Endothelial cell of umbilical vein (primary cell): ENCODE measurements around the gene SAMD4A. TPM values are rescaled to one million over a fixed set of nuclear protein-coding genes. Genes with fewer than 3 reads are reported as not detected.

Source experiments
- BruUV-seq: library from RNA; stranded (reverse); fragments of 400-500 nt; replicated peaks from 2 replicates; lab custom pipeline; 2021; lab: Mats Ljungman, UMichigan
- CTCF ChIA-PET: fragments of 300-600, 350-600 bp; sonication (Branson Sonifier 250); formaldehyde crosslinking; loops from one replicate; lab custom pipeline; 2021; ENCODE audit warnings: antibody characterized with exemption, inconsistent platforms; lab: Charles Lee
- POLR2A ChIA-PET: fragments of 300-600, 350-600 bp; sonication (Branson Sonifier 250); formaldehyde crosslinking; loops from one replicate; lab custom pipeline; 2021; ENCODE audit warnings: antibody characterized with exemption, inconsistent platforms; lab: Charles Lee
- DNase-seq: peaks from one replicate; pipeline ENCODE4 v3.0.0-alpha.2; 2011; ENCODE audit warnings: low read depth, low spot score
- FAIRE-seq: peaks from 2 replicates; lab custom pipeline; 2011; peaks lifted over from hg19 to GRCh38; lab: Jason Lieb, UNC
- H2AFZ ChIP-seq: 2 replicates; pipeline ENCODE4 v1.6.0; 2012; ENCODE audit warnings: low read depth, low read length, control low read depth, inconsistent platforms
- H3K27ac ChIP-seq: 2 replicates; pipeline ENCODE4 v1.5.1; 2011; ENCODE audit warnings: low read depth, mild to moderate bottlenecking, control low read depth, low read length, moderate library complexity; ENCODE audit not compliant: insufficient read depth
- H3K27me3 ChIP-seq, 2 experiments: 2 replicates each; pipeline versions ENCODE4 v1.6.0 to v1.6.1; 2011; ENCODE audit warnings: low read length in 2 of 2, mixed read lengths in 1 of 2; ENCODE audit not compliant: control insufficient read depth in 2 of 2, insufficient read depth in 2 of 2
- H3K36me3 ChIP-seq, 2 experiments: 2 replicates in 1 of 2; 3 replicates in 1 of 2; pipeline ENCODE4 v1.5.1; 2011; ENCODE audit warnings: low read length in 2 of 2, mild to moderate bottlenecking in 1 of 2, moderate library complexity in 1 of 2; ENCODE audit not compliant: control insufficient read depth in 2 of 2, insufficient read depth in 2 of 2; ENCODE audit errors: extremely low read depth in 1 of 2
- H3K4me1 ChIP-seq: 3 replicates; pipeline ENCODE4 v1.5.1; 2011; ENCODE audit warnings: mild to moderate bottlenecking, low read length; ENCODE audit not compliant: control insufficient read depth, insufficient read depth; ENCODE audit errors: extremely low read depth
- H3K4me2 ChIP-seq: 2 replicates; pipeline ENCODE4 v1.6.1; 2011; ENCODE audit warnings: low read length, control low read depth, mixed read lengths; ENCODE audit not compliant: insufficient read depth
- H3K4me3 ChIP-seq, 3 experiments: fragments of 200-600 bp in 1 of 3; sonication (generic), shearing (Covaris generic) in 1 of 3; replicated peaks in 1 of 3; 2 replicates each; pipeline ENCODE4 v1.5.1; 2011 to 2016; ENCODE audit warnings: control low read depth in 3 of 3, low read length in 3 of 3, mild to moderate bottlenecking in 2 of 3, inconsistent platforms in 1 of 3, low read depth in 1 of 3, moderate library complexity in 1 of 3; ENCODE audit not compliant: insufficient read depth in 1 of 3
- H3K79me2 ChIP-seq: 2 replicates; pipeline ENCODE4 v1.6.0; 2012; ENCODE audit warnings: low read length, inconsistent platforms; ENCODE audit not compliant: control insufficient read depth, insufficient read depth
- H3K9ac ChIP-seq: replicated peaks from 2 replicates; pipeline ENCODE3; 2011; ENCODE audit warnings: low read length, control low read depth; ENCODE audit not compliant: insufficient read depth; ENCODE audit errors: extremely low read depth
- H3K9me1 ChIP-seq: replicated peaks from 3 replicates; pipeline ENCODE4 v1.6.0; 2011; ENCODE audit warnings: mild to moderate bottlenecking, low read length; ENCODE audit not compliant: control insufficient read depth, insufficient read depth; ENCODE audit errors: extremely low read depth
- H3K9me3 ChIP-seq: replicated peaks from 2 replicates; pipeline ENCODE4 v1.5.1; 2012; ENCODE audit warnings: low read length, inconsistent platforms; ENCODE audit not compliant: control insufficient read depth, insufficient read depth
- H4K20me1 ChIP-seq: replicated peaks from 2 replicates; pipeline ENCODE3; 2011; ENCODE audit warnings: mild to moderate bottlenecking, low read length; ENCODE audit not compliant: control insufficient read depth, insufficient read depth; ENCODE audit errors: extremely low read depth
- EZH2 ChIP-seq: IDR thresholded peaks from 2 replicates; pipeline ENCODE4 v1.6.1; 2012; ENCODE audit warnings: borderline replicate concordance, low read depth, mild to moderate bottlenecking, moderate library complexity, low read length, inconsistent platforms; ENCODE audit not compliant: severe bottlenecking
- FOS ChIP-seq: IDR thresholded peaks from 2 replicates; pipeline ENCODE4 v1.6.1; 2011; ENCODE audit warnings: mild to moderate bottlenecking, low read length, moderate library complexity, borderline replicate concordance; ENCODE audit not compliant: insufficient read depth
- GATA2 ChIP-seq: IDR thresholded peaks from 2 replicates; pipeline ENCODE4 v1.7.0; 2011; ENCODE audit warnings: low read depth, mild to moderate bottlenecking, moderate library complexity, mixed read lengths, low read length; ENCODE audit not compliant: insufficient read length, insufficient read depth
- JUN ChIP-seq: IDR thresholded peaks from 2 replicates; pipeline ENCODE4 v1.6.1; 2011; ENCODE audit warnings: borderline replicate concordance, low read depth; ENCODE audit not compliant: insufficient read length, insufficient read depth
- MYC ChIP-seq: IDR thresholded peaks from one replicate; pipeline ENCODE4 v1.6.1; 2011; ENCODE audit warnings: mild to moderate bottlenecking, low read depth, low read length
- POLR2A ChIP-seq: IDR thresholded peaks from 2 replicates; pipeline ENCODE4 v1.6.1; 2012; ENCODE audit warnings: low read depth, mild to moderate bottlenecking, control low read depth, low read length
- POLR2AphosphoS5 ChIP-seq: IDR thresholded peaks from 2 replicates; pipeline ENCODE4 v1.6.1; 2012; ENCODE audit warnings: low read depth, mild to moderate bottlenecking, control low read depth, low read length, moderate library complexity; ENCODE audit not compliant: insufficient read depth
- dilution Hi-C: fragments of 300-500 bp; cut with MboI; formaldehyde crosslinking; loops from one replicate; pipeline ENCODE4 v1.15.0; 2019; ENCODE audit warnings: low sequenced_read_pairs; ENCODE audit not compliant: extremely low pct_ligation_motif_present
- intact Hi-C: fragments of 100-400 bp; cut with micrococcal nuclease; formaldehyde crosslinking; loops from one replicate; pipeline ENCODE4 v1.10.0; 2022
- polyA plus RNA-seq, 4 experiments: library from polyadenylated mRNA; depleted of rRNA in 3 of 4; stranded (reverse) in 3 of 4; unstranded in 1 of 4; fragments of >200 nt; gene quantifications; 2 replicates each; pipeline versions ENCODE4 v1.2.1 to v1.2.3, GENCODE V29; 2011 to 2012; ENCODE audit warnings: missing spikeins in 1 of 4
- total RNA-seq: library from RNA; stranded (reverse); gene quantifications from 2 replicates; pipeline ENCODE4 v1.2.3, GENCODE V29; 2021
- TF ChIP-seq, protein P1 (sequence below), 2 donors: IDR thresholded peaks; 1 replicate in 1 of 2; 2 replicates in 1 of 2; pipeline ENCODE4 v1.5.1; 2011; ENCODE audit warnings: low read length in 2 of 2, mild to moderate bottlenecking in 2 of 2, moderate library complexity in 2 of 2, control low read depth in 1 of 2, inconsistent platforms in 1 of 2, low read depth in 1 of 2; ENCODE audit not compliant: insufficient read depth in 1 of 2; ENCODE audit errors: extremely low read depth in 1 of 2
- TF ChIP-seq, protein P2 (sequence below): IDR thresholded peaks from 2 replicates; pipeline ENCODE4 v1.6.1; 2011; ENCODE audit not compliant: insufficient read depth, insufficient read length

SAMD4A gene
- total and polyA plus RNA-seq, 2 donors (not counting 3 experiments of a cell fraction or from before 2014, with no cell fraction given) = 37.7 to 95.3 TPM

DNA sequence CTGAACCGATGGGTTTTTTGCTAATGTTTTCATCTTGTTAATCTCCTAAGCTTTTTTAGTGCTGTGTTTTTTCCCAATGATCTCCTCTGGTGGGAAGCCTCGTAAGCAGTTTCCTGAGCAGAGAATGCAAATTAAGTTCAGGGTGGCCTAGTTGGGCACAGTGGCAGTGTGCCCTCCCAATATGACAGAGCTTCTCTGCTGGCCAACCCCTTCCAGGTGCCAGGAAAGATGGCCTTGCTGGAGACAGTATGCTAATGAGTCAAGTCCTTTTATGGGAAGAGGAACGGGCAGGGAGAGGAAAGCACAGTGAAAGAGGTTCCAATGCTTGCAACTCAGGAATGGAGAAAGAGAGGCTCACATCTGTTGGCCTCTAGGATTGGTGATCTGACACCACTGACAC is 219.9 kb downstream of the SAMD4A start:
- intact Hi-C loops (no loop called here), dilution Hi-C loops (no loop called here)
- DNase-seq (no peak), FAIRE-seq (no peak)
- H3K4me3 ChIP-seq = no peak overlapping the region
- peaks cover 17 to 60% of the 10 kb centered on the region in 2 experiments for H3K36me3 ChIP-seq
- H4K20me1 ChIP-seq = no peaks in the 10 kb centered on the region
- CTCF ChIA-PET = interaction anchor here (1.1 kb wide), 1 partner anchor 9 kb away, joined by 3 read pairs; no protein-coding TSS in a partner anchor
- H3K4me2 ChIP-seq = no peak overlapping the region
- no peaks in the 10 kb centered on the region for H3K9me1 ChIP-seq
- no peaks in the 10 kb centered on the region for H3K79me2 ChIP-seq
- BruUV-seq = no TSS peak
- no peaks in the 10 kb centered on the region for H3K4me1 ChIP-seq
- H2AFZ ChIP-seq = no peak overlapping the region
- no peaks in the 10 kb centered on the region for H3K27me3 ChIP-seq
- POLR2A ChIA-PET = no interaction called here
- no peak overlapping the region for H3K27ac ChIP-seq
- TF ChIP-seq JUN (no peak), POLR2AphosphoS5 (no peak), MYC (no peak), EZH2 (no peak), GATA2 (no peak), POLR2A (no peak), FOS (no peak)
- TF ChIP-seq, protein P1, sequence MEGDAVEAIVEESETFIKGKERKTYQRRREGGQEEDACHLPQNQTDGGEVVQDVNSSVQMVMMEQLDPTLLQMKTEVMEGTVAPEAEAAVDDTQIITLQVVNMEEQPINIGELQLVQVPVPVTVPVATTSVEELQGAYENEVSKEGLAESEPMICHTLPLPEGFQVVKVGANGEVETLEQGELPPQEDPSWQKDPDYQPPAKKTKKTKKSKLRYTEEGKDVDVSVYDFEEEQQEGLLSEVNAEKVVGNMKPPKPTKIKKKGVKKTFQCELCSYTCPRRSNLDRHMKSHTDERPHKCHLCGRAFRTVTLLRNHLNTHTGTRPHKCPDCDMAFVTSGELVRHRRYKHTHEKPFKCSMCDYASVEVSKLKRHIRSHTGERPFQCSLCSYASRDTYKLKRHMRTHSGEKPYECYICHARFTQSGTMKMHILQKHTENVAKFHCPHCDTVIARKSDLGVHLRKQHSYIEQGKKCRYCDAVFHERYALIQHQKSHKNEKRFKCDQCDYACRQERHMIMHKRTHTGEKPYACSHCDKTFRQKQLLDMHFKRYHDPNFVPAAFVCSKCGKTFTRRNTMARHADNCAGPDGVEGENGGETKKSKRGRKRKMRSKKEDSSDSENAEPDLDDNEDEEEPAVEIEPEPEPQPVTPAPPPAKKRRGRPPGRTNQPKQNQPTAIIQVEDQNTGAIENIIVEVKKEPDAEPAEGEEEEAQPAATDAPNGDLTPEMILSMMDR (IDR thresholded peaks at IDR 0.05; ENCODE audit: extremely low read depth in 1 of 2, insufficient read depth in 1 of 2, low read depth in 1 of 2, low read length in 2 of 2) = no peak
- TF ChIP-seq, protein P2, sequence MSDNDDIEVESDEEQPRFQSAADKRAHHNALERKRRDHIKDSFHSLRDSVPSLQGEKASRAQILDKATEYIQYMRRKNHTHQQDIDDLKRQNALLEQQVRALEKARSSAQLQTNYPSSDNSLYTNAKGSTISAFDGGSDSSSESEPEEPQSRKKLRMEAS = no peak
- H3K9ac ChIP-seq = no peak overlapping the region
- H3K9me3 ChIP-seq = no peaks in the 10 kb centered on the region
